NCI-H1417 (cell line): ENCODE results near the gene ENOSF1.
"Not testable (repeated sequence)": the region's sequence is repeated elsewhere in the genome, so short reads cannot be mapped to it uniquely, and the experiment has no call there.

Experiments used
- DNase-seq, 3 experiments: peaks; one replicate each; lab custom pipeline; 2025; lab: John Stamatoyannopoulos, UW

Gene ENOSF1

DNA sequence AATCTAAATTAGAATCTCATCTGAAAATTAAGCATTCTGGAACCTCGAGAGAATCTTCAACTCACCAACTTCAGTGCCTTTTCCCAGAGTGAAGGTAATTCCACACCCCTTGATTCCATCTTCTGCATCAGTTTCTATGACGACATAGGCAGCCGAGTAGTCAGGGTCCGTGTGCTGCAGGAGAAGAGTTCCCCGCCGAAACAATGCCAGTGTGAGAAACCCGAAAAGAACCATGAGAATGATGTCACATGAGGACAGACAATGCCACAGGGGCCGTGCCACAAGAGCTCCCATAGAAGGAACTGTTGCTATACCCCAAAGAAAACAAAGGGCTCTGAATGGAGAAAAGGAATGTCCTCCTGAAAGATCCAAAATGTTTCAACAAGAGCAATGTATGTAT lies 6.0 kb downstream of the ENOSF1 start:
- DNase-seq = no peak

DNA sequence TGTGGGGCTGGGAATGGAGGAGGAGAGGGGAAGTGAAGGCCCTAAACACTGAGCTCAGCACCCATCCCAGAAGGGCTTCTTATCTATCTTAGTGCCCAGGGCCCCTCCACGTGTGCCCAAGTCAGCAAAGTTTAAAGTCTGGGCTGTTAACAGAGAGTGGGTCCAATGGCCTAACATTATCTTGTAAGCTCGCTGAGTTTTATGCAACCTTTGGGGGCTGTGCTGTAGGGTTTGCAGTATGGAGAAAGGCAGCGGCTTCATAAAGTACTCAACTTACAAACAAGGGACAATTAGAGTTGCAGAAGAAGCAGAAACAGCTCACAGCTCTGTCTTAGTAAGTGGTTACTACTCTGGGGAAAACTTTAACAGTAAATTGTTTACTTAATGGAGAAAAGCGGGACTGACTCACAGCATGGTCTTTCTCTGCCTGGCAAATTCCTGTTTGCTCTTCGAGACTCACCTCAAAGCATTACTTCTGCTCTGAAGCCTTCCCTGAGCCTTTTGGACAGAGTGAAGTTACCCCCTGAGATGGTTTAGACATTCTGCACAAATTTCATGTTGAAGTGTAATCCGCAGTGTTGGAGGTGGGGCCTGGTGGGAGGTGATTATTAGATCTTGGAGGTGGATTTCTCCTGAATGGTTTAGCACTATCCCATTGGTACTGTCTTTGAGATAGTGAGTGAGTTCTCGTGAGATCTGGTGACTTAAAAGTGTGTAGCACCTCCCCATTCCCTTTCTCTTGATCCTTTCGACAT lies 9.0 kb downstream of the ENOSF1 start:
- no peak for DNase-seq

DNA sequence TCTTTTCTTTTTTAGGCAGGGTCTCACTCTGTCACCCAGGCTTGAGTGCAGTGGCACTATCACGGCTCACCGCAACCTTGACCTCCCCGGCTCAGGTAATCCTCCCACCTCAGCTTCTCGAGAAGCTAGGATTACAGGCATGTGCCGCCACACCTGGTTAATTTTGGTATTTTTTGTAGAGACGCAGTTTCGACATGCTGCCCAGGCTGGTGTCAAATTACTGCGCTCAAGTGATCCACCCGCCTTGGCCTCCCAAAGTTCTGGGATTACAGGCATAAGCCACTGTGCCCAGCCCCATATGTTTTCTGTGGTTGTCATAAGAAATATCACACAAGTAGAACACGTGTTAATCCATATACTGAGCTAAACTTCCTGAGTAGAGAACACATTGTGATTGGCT lies 14.6 kb downstream of the ENOSF1 start:
- no peak for DNase-seq

- DNase-seq = no peak
These were observed 15.4 kb downstream of the ENOSF1 start for GRCh38 chr18:697012-697411.

- DNase-seq = no peak
These were observed 18.8 kb downstream of the ENOSF1 start for GRCh38 chr18:693466-694187.

DNA sequence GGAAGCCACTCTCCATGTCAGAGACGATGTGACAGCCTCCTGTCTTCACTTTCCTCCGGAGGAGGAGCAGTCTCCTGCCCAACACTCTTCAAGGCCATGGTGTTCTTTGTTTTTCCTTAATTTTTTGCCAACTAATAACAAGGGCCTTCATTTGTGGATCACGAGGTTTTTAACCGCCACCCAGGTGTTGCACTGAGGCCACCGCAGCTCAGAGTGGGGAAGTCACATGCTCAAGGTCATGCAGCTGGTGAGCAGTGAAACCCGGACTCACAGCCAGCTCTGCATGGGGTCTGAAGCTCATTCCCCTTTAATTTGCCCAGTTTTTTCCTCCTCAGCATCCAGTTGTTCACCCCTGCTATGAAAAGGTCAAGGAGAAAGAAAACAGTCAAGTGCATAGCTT lies 19.6 kb downstream of the ENOSF1 start:
- DNase-seq = no peak

GRCh38 chr18:688323-688722 lies 24.1 kb downstream of the ENOSF1 start:
- DNase-seq = peak; percentile 32 to 73 (median 54)

DNA sequence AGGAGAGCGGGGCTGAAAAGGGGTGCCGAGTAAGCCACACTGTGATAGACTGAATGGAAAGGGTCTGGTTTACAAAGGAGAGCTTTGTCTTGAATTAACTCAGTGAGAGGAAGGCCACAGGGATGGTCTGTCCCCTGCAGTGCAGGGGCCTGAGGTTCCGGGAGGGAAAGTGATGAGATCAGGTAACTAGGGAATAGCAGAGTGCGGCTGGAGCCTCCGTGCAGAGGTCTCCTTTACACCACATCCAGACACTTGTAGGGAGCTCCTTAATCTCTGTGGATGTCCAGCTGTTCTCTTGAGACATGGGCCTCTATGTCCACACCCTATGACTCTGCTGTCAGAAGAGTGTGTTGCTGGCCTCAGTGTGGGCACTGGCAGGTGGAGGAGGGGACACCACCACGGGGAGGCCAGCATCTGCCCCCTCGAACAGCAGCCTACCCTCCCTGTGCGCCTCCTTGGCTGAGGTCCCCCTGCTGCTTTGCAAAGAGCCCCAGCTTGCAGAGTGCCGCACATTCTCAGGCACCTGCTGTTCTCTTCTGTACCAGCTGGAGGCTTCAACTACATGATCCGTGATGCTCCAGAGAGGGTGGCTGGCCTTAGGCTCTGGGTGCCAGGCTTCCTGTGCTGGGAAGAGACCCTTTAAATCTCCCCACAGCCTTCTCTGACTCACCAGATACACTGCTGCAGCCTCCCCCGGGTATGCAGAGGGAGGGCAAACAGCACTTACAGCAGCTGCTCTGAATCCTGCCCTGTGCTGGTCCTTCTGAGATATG lies 25.9 kb downstream of the ENOSF1 start:
- DNase-seq = no peak

DNA sequence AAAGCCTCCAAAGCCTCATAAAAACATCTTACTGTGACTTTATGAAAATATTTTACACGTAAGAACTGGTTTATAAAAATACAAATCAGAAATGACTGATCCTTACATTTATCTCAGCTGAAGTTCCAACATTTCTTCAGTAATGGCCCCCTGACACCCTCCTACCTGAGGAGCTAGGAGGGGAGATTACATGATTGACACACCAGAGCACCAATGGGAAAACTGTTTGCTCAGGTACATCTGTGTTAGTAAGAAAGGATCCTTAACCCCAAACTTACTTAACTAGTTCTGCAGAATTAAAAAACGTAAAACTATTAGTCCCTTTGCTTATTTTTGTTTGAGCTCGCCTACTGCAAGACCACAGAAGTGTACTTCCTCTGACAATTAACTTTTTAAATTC lies 27.0 kb downstream of the ENOSF1 start:
- no peak for DNase-seq

- peak in 1 of 3 experiments; percentile 50 for DNase-seq
These were observed 28.9 kb downstream of the ENOSF1 start for GRCh38 chr18:683531-683930.

DNA sequence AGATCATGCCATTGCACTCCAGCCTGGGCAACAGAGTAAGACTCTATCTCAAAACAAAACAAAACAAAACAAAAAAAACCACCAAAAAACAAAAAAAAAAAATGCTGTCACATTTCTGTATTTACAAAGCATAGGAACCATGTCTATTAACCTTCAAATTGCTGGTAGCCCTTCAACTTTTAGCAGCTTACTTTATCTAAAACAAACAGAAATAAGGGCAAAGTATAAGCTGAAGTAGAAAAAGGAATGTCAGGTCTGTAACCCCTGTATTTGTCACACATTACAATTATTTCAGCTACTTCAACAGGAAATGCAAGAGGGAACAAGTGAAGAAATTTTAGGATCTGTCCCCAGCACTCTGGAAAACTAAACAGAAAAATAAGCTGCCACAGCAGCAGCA lies 29.6 kb downstream of the ENOSF1 start:
- no peak for DNase-seq

DNA sequence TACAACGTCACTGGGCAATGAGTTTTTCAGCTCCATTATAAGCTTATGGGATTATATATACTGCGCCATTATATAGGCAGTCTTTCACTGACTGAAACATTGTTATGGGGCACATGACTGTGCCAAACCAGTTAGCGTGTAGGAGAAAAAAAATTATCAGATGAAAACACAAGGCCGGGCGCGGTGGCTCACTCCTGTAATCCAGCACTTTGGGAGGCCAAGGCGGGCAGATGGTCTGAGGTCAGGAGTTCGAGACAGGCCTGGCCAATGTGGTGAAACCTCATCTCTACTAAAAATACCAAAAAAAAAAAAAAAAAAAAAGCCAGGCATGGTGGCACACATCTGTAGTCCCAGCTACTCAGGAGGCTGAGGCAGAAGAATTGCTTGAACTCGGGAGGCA lies 30.0 kb downstream of the ENOSF1 start:
- not testable (repeated sequence) for DNase-seq

DNA sequence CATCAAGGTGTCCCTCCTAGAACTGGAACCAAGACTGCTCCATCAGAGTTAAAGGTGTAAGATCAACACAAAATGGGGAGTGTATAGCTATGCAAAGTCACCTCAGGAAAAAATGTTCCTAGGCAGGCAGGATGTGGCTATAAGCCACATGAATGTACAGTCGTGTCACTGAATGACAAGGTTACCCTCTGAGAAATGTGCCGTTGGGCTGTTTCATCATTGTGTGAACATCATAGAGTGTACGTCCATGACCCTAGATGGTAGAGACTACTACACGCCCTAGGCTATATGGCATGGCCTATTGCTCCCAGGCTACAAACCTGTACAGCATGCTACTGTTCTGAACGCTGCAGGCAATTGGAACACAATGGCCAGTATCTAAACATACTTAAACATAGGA lies 30.4 kb downstream of the ENOSF1 start:
- DNase-seq = no peak

- DNase-seq = no peak
These were observed 32.0 kb downstream of the ENOSF1 start for GRCh38 chr18:680392-680791.

- DNase-seq = no peak
These were observed 32.9 kb downstream of the ENOSF1 start for GRCh38 chr18:679516-679915.

DNA sequence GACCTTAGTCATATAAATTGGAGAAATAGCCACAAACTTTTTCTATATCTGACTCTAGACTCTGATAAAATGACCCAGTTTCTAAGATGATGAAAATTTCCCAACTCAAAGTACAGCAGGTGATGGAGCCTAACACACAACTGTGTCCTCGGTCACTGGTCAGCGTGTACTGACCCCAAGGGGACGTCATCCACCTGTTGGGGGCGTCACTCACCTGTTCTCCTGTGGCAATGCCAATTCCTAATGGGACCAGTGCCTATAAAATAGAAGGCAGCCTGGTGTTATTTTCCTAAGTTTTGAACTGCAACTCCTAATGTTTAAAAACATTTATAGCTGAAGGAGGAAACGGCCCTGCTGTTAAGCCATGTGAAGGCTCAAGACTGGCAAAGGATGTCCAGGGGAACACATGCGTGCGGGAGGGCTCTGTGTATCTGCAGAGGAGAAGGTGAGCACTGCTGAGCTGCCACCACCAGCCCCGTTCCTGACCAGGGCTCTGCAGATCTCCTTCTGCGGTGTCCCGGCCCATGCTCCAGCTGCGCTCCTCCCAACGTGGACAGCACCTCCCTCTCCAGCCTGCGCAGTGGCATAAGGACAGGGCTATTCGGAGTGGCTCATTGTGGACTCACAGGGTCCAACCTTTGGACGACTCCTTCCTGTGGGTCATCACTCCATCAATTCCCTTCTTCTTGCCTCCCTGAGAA lies 33.8 kb downstream of the ENOSF1 start:
- no peak for DNase-seq

GRCh38 chr18:677951-678381 lies 34.5 kb downstream of the ENOSF1 start:
- peak in 2 of 3 experiments; percentile 27 to 31 for DNase-seq

DNA sequence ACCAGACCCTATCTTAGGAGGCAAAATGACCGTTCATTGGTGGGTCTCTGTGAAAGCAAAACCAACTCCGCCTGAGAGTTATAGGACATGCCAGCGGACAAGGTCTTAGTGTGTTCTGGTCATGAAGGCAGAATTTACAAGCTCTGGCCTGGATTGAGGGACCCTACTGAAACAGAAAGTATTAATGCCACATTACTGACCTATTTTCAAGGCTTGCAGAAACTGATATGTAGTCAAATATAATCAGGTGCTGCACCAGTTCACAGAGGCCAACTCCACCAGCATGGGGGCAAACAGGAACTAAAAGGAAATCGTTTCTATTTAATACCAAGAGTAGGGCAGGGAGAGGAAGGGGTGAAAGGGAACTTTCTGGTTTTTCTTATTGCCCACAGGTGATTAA lies 35.3 kb downstream of the ENOSF1 start:
- peak in 1 of 3 experiments; percentile 11 for DNase-seq

GRCh38 chr18:676736-677135 lies 35.7 kb downstream of the ENOSF1 start:
- DNase-seq = no peak

GRCh38 chr18:676069-676468 lies 36.4 kb downstream of the ENOSF1 start:
- DNase-seq = no peak

- no peak for DNase-seq
These were observed 37.1 kb downstream of the ENOSF1 start for GRCh38 chr18:675307-675706.

DNA sequence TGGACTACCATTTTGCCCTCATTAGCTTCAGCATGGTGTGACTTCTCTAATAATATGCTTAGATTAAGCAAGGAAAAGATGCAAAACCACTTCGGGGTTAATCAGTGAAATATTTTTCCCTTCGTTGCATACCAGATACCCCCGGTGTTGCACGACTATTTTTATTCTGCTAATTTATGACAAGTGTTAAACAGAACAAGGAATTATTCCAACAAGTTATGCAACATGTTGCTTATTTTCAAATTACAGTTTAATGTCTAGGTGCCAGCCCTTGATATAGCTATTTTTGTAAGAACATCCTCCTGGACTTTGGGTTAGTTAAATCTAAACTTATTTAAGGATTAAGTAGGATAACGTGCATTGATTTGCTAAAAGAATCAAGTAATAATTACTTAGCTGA lies 38.7 kb downstream of the ENOSF1 start:
- no peak for DNase-seq
